Omental fat pad (tissue), 4 donors: ENCODE results near the gene WDR44. TPM values are rescaled to one million over a fixed set of nuclear protein-coding genes. Genes with fewer than 3 reads are reported as not detected.
"Not testable (repeated sequence)": the region's sequence is repeated elsewhere in the genome, so short reads cannot be mapped to it uniquely, and the experiment has no call there.

ENCODE experiments used
- ATAC-seq: fragments of 150-250 bp; one replicate; pipeline ENCODE4 v1.9.1; 2016; ENCODE audit warnings: mild to moderate bottlenecking, moderate library complexity; ENCODE audit not compliant: low FRiP score
- DNase-seq: peaks from one replicate; pipeline ENCODE4 v3.0.0-alpha.2; 2019; ENCODE audit warnings: low spot score
- total RNA-seq, 4 donors: library from RNA; depleted of rRNA; stranded (reverse); fragments of >200 nt; gene quantifications; one replicate each; pipeline ENCODE4 v1.1.0, GENCODE V29; 2016
- TF ChIP-seq, protein P1 (sequence below), 3 donors: fragments of 450-650 bp; IDR thresholded peaks; one replicate each; pipeline ENCODE4 v1.5.1; 2016 to 2017; ENCODE audit warnings: antibody characterized with exemption in 3 of 3, mild to moderate bottlenecking in 3 of 3, moderate library complexity in 2 of 3

The WDR44 gene
- total RNA-seq, 4 donors from 2014 or later: 16.3 to 21.2 (median 19.7) TPM

DNA sequence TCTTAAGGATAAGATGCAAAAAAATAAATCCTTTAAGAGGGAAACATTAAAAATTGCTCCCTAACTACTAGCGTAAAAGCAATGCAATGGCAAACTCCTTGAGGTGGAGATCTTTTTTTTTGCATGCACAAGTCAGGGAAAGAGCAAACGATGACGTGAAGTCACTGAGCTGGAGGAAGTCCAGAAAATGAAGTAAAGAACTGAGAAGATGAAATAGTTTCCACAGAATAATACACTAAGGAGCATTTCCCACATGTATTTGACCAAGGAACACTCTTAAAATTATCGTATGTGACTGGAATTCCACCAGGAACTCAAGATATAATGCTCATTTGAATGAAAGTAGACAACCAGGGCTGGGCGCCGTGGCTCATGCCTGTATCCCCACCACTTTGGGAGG is 128.7 kb downstream of the WDR44 start:
- ATAC-seq (no peak), DNase-seq (no peak)
- TF ChIP-seq, protein P1, sequence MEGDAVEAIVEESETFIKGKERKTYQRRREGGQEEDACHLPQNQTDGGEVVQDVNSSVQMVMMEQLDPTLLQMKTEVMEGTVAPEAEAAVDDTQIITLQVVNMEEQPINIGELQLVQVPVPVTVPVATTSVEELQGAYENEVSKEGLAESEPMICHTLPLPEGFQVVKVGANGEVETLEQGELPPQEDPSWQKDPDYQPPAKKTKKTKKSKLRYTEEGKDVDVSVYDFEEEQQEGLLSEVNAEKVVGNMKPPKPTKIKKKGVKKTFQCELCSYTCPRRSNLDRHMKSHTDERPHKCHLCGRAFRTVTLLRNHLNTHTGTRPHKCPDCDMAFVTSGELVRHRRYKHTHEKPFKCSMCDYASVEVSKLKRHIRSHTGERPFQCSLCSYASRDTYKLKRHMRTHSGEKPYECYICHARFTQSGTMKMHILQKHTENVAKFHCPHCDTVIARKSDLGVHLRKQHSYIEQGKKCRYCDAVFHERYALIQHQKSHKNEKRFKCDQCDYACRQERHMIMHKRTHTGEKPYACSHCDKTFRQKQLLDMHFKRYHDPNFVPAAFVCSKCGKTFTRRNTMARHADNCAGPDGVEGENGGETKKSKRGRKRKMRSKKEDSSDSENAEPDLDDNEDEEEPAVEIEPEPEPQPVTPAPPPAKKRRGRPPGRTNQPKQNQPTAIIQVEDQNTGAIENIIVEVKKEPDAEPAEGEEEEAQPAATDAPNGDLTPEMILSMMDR (IDR thresholded peaks at IDR 0.05): no peak

- TF ChIP-seq, protein P1 (IDR thresholded peaks at IDR 0.05): no peak
- DNase-seq (no peak), ATAC-seq (no peak)
Measured at GRCh38 chrX:118475903-118476302, 130.0 kb downstream of the WDR44 start.

DNA sequence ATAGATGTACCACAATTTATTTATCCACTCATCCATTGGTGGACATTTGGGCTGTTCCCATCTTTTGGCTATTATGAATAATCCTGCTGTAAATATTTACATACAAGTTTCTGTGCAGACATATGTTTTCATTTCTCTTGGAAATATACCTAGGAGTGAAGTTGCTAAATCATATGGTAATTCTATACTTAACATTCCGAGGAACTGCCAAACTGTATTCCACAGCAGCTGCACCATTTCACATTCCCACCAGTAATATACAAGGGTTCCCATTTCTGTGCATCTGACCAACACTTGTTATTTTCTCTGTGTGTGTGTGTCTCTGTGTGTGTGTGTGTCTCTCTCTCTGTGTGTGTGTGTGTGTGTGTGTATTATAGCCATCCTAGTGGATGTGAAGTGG is 134.3 kb downstream of the WDR44 start:
- no peak for ATAC-seq
- no peak for DNase-seq
- TF ChIP-seq, protein P1 (IDR thresholded peaks at IDR 0.05): no peak

DNA sequence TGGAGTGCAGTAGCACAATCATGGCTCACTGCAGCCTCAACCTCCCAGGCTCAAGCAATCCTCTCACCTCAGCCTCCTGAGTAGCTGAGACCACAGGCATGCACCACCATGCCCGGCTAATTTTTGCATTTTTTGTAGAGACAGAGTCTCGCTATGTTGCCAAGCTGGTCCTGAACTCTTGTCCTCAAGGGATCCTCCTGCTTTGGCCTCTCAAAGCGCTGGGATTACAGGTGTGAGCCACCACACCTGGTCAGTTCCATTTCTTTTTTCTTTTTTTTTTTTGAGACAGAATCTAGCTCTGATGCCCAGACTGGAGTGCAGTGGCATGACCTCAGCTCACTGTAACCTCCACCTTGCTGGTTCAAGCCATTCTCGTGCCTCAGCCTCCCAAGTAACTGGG is 136.5 kb downstream of the WDR44 start:
- not testable (repeated sequence) for ATAC-seq, DNase-seq

DNA sequence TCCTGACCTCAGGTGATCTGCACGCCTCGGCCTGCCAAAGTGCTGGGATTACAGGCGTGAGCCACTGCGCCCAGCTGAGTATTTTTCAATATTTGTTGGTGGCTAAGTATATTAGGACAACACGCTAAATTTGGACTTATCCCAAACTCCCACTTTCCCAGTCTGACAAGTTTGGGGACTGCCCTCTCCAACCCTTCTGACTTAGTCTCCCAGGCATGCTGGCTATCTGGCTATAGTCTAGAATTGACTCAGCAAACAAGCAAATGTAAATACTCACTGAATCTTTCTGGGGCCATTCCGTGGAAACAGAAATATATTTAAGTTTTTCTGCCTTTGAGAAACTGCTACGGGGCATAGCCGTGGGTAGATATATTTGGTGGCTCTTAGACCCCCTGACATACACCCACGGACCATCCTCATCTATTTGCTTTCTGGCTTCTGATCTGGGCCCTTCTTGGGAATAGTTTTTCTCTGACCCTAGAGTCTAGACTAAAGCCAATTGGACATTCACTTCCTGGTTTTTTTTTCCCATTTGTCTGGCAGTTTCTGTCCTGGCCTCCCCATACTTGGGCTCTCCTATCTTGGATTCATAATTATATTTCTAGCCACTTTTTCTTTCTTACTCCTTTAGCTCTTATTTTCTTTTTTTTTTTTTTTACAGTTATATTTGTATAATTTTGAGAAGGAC is 138.5 kb downstream of the WDR44 start:
- ATAC-seq: no peak
- DNase-seq: no peak
- TF ChIP-seq, protein P1 (IDR thresholded peaks at IDR 0.05): no peak

- not testable (repeated sequence) for DNase-seq
Measured at GRCh38 chrX:118486693-118487092, 140.8 kb downstream of the WDR44 start.

GRCh38 chrX:118493016-118493415 is 147.1 kb downstream of the WDR44 start:
- TF ChIP-seq, protein P1 (IDR thresholded peaks at IDR 0.05): no peak
- ATAC-seq: no peak
- no peak for DNase-seq

More at GRCh38 chrX:118486693-118487092, 140.8 kb downstream of the WDR44 start:
- not testable (repeated sequence) for ATAC-seq

DNA sequence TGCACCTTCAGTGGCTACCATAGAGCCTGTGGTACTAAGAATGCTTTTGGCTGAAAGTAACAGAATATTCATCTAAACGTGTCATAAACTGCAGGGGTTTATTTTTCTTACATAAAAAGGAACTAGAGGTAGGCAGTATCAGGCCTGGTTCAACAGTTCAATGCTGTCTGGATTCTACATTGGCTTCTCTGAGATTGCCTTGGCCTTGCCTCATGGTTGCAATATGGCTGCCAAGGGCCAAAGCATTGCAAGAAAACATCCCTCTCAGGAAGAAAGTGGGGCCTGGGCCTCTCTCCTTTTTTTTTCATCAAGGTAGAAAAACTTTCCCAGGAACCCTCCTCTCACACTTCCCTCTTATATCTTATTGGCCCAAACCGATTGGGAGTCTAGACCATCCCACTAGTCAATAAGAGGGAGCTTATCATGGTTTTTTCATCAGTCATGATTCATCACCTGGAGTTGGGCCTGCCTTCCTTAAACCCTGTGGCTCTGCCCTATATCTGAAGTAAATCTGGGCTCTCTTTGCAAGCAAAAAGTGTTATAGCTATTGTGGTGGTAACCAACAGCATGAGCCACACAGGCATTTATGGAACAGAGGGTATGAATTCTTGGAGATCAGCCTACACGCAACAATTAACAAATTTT is 147.9 kb downstream of the WDR44 start:
- no peak for DNase-seq
- no peak for ATAC-seq
- TF ChIP-seq, protein P1 (IDR thresholded peaks at IDR 0.05): no peak
